ENCODE data around the gene MGME1. TPM values are rescaled to one million over a fixed set of nuclear protein-coding genes. Genes with fewer than 3 reads are reported as not detected.

MGME1 gene
- total RNA-seq, 1 donor from 2014 or later, result 20.3 TPM

GRCh38 chr20:18039063-18039462 is 70.2 kb downstream of the MGME1 start:
- peaks cover 5% of the 10 kb centered on the region for H3K4me1 Mint-ChIP-seq (ENCODE audit: low read depth)
- H3K27ac Mint-ChIP-seq, result peak overlapping the region; percentile 73
- no peak for DNase-seq (ENCODE audit: low spot score, unreplicated experiment)
- TF ChIP-seq CTCF (IDR thresholded peaks at IDR 0.05; ENCODE audit: unreplicated experiment), result no peak
- no peaks in the 10 kb centered on the region for H3K9me3 Mint-ChIP-seq (ENCODE audit: low read depth)
- H3K36me3 Mint-ChIP-seq (ENCODE audit: insufficient read depth), result peaks cover 3% of the 10 kb centered on the region
- H3K27me3 Mint-ChIP-seq, result no peaks in the 10 kb centered on the region
- no peak overlapping the region for H3K4me3 Mint-ChIP-seq (ENCODE audit: low read depth)

Other genes with a start within 250 kb of the MGME1 start
- 106 and 109 TPM in 2 replicates for gene SNX5, start 224 bp upstream of the MGME1 start, total RNA-seq
- gene OVOL2, start 88.9 kb downstream of the MGME1 start, total RNA-seq, result 5.4 and 5.9 TPM in 2 replicates
- gene KAT14, start 168.8 kb downstream of the MGME1 start, total RNA-seq, result 26.1 and 26.7 TPM in 2 replicates
- 18.5 and 20.0 TPM in 2 replicates for gene PET117, start 168.8 kb downstream of the MGME1 start, total RNA-seq

Measured in progenitor cell of endocrine pancreas (in vitro differentiated cells).